ENCODE measurements around the gene COBL. TPM values are rescaled to one million over a fixed set of nuclear protein-coding genes. Genes with fewer than 3 reads are reported as not detected.

COBL gene
- total RNA-seq, 2 donors from 2014 or later = 66.1 to 75.7 TPM

DNA sequence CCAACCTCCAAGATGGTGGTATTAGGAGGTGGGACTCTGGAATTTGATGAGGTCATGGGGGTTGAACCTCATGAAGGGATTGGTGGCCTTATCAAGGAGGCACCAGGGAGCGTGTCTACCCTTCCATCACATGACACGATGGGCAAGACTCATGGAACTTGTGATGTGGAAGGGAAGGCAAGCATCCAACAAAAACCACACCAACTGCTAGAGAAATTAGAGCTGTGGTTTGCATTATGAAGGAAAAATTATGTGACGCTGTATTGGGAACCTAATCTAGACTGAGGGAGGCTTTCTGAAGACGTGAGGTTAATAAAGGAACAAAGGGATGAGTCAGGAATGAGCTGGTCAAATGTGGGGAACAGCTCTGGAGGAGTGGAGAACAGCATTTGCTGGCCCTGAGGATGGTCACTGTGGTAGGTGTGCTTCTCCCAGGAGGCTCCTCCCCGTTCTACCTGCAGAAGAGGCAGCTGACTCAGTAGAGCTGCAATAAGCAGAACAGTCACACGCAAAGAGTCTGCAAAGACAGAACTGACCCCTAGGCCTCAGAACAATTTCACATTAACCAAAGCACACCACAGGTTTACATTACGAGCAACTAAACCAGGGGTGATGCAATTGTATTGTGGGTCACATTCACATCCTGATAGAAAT, 297.3 kb downstream of the COBL start:
- no peak for ATAC-seq
- DNase-seq = no peak
- intact Hi-C loops (cut with DNase I, micrococcal nuclease) = no loop called here

GRCh38 chr7:51017576-51018535, 298.8 kb downstream of the COBL start:
- ATAC-seq (no peak), DNase-seq (no peak)
- intact Hi-C loops (cut with DNase I, micrococcal nuclease) = no loop called here

GRCh38 chr7:51016546-51016945, 300.1 kb downstream of the COBL start:
- intact Hi-C loops (cut with DNase I, micrococcal nuclease) = no loop called here
- DNase-seq = no peak
- ATAC-seq = no peak

DNA sequence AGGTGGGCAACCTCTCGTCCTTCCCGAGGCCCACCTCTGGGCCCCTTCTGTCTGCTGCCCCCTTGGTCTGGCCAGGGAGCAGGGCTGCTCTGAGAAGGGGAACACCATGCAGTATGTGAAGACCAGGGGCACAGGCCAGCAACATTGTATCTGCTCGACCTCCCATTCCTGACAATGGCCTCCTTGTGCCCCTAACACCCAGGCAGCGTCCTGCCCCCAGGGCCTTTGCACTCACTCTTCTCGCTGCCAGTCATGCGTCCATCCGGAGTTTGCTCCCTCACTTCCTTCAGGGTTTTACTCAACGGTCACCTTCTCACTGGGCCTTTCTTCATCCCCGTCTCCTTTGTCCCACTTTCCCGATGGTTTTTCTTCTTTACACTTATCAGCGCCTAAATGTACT, 301.0 kb downstream of the COBL start:
- intact Hi-C loops (cut with DNase I, micrococcal nuclease) = no loop called here
- ATAC-seq (peak; percentile 21), DNase-seq (no peak)

- DNase-seq (no peak), ATAC-seq (peak; percentile 11)
- intact Hi-C loops (cut with DNase I, micrococcal nuclease) = no loop called here
Measured at GRCh38 chr7:51014811-51015210, 301.8 kb downstream of the COBL start.

DNA sequence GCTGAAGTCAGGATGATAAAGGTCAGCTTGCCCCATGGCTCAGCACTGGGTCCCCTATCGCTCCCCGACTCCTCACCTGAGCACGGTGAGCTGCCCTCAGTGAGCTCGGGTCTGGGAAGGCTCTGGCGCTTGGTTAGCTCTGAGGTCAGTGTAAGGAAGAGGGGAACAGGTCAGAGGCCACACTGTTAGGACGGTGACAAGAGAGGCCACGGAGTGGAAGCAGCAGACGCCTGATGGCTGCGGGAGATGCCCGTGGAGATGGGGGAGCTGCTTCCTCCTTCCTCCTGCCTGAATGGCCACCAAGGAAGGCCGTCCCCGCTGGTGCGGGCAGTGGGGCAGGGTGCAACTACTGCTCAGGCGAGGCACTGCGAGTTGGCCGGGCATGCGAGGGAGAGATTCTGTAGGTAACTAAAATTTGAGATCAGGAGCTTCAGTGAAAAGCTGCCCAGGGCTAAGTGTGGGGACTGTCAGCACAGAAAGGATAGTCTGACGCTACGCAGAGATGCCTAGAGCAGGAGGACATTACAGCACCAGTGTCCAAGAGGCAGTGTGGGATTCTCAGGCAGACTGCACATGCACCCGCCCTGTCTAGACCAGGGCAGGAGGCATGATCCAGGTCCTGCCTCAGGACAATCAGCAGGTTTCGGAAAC, 302.6 kb downstream of the COBL start:
- DNase-seq = no peak
- intact Hi-C loops (cut with DNase I, micrococcal nuclease) = no loop called here
- ATAC-seq = peak; percentile 28

DNA sequence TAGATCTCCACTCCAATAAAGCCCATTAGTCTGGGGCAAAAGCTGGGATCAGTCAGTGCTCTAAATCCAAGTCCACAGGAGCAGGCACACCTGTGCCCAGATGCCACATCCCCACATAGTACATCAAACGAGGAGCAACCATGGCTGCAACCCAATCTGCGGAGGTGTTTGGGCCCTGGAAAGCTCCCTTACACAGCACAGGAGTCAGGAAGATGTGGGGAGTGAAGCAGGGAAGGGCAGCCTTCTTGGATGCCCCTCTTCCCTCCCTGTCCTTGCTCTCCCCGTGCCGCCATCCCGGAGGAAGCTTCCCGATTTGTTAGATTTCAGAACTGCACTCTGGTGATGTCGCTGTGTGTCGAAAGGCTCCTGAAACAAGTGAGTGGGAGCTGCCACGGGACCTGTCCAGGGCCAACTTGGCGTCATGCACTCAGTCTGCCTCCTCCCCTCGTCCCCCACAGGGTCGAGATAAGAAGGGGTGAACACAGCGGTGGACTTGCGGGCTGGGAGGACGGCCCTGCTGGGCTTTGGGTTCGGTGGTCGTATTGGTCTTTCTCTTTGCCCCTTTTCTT, 303.3 kb downstream of the COBL start:
- intact Hi-C loops (cut with DNase I, micrococcal nuclease) = no loop called here
- ATAC-seq (no peak), DNase-seq (no peak)

DNA sequence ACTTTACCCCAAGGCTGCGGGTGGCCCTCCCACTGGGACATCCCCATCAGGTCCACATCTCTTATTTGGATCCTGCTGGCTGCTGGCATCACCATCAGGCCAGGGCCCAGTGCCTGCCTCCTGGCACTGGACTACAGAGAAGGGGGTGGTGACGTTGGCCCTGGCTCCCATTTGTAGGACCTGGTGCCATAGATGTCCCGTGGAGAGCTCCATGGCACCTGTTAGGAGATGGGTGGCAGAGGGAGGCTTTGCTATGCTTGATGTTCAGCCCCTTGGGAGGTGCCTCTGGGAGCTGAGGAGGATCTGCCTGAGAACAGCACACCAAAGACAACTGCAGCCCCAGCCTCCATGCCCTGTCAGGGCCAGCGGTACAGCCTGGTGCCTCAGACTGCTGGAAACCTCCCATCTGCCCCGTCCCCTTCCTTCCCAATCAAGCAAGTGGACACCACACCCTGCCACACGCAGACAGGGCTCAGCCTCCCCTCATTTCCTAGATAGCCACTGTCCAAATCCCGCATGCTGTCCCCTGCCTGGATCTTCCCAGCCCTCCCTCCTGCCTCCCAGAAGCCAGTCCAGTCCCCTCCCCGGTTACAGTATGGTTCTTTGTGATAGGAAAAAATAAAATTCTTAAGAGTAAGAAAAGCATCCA, 303.9 kb downstream of the COBL start:
- no peak for ATAC-seq
- intact Hi-C loops (cut with DNase I, micrococcal nuclease) = no loop called here

DNA sequence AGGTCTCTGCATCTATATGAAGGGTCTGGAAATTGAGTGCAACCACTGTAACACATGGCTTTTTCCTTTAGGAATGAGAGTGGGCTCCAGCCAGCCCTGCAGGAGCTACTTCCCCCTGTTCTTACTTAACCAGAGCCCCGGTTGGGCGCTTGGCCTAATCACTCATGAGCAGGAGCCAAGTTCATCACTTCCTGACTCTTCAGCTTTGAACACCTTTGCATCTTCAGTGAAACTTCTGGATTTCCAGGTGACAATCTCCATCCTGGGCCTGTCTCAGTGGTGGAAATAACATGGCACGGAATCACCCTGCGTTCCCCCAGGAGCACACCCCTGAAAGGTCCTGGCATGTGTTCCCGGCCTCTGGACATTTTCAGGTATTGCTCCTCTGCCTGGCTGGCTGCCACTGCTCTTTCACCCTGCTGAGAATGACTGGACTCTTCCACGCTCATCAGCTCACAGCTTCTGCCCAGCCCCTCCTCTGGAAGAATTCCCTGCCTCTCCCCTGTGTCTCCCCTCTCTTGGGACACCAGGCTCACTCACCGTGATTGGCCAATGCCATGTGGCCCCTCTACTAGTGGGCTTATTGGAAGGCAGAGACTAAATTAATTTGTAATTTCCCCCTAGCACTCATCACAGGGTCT, 304.8 kb downstream of the COBL start:
- ATAC-seq = no peak
- no peak for DNase-seq
- intact Hi-C loops (cut with DNase I, micrococcal nuclease) = no loop called here

More for the DNA sequence above, 303.9 kb downstream of the COBL start:
- no peak for DNase-seq

DNA sequence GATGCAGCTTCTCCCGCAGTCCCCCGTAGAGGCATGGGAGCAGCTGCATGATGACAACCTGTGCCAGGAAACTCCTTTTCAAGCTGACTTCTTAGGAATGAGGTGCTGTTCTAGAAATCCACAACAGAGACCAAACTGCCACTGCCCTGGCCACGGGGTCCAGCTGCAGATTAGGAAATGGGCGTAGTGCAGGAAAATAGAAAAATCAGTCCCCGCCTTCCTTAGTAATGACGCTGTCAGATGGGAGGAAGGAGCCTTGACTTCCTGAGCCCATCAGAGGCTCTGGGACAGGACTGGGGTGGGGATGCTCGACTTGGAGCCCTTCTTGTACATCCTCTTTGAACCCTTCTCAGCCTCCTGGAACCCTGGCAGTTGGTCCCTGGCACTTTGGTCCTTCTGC, 306.1 kb downstream of the COBL start:
- ATAC-seq (no peak), DNase-seq (no peak)
- intact Hi-C loops (cut with DNase I, micrococcal nuclease) = no loop called here

DNA sequence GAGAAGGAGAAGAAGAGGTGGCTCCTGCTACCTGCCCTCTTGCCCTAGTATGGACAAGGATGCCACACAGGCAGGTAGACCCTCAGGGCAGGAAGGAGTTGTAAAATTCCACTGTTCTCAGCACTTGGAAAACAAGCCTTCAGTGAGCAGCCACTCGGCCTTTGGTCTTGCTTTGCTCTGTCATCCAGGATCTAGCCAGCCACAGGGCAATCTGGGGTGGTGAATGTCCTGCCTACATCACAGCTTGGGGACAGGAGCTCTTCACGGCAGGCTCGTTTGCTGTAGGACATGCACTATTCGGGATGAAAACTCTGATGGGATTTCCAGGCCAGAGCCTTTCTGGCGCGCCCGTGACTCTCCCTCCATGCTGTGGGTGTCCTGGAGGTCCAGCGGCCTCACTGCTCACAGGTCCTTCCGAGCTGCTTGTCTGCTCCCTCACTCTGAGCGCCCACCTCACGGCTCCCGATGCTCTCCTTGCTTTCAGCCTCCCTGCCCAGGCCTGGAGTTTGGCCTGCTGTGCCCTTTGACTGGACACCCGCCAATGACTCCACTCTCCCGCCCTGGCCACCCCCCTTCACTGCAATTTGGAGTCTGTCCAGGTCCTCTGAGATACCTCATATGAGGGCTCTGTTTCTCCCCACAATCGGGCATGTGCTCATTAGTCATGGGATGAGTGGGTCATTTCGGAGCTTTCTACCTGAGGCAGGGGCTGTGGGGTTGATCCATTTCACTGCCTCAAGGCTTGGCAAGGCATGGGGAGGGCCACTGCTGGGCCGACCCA, 306.7 kb downstream of the COBL start:
- intact Hi-C loops (cut with DNase I, micrococcal nuclease) = no loop called here
- no peak for ATAC-seq
- DNase-seq = no peak

- DNase-seq = no peak
- intact Hi-C loops (cut with DNase I, micrococcal nuclease) = no loop called here
- ATAC-seq = no peak
Measured at GRCh38 chr7:51007551-51008505, 308.8 kb downstream of the COBL start.

DNA sequence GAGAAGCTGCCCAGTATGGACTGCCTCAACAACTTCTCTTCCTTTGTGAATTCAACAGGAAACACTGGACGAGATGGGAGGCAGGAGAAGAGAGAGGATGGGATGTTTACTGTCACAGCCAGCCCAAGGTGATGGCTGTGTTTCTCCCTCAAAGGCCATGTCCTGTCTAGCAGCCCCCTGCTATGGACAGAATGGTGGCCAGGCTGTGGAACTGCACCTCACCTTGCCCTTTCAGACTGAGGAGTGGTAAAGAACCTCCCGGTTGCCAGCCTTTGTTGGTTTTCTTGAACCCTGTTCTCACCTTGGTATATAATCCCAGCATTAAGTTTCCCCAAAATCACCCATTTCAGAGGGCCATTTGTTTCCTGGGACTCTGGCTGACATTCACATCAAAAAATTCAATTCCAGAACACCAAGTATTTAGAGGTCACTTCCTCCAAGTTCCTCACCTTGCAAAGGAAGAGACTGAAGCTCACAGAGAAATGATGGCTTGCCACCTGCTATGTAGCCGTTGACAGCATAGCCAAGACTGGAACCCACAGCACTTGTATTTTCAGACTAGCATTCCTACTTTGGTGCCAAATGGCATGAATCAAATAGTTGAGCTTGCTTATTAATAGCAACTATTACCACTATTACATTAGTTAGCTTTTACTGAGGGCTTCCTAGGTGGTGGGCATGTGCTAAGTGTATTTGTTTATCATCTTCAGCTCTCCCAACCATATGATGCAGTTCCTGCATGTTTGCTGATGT, 309.9 kb downstream of the COBL start:
- DNase-seq (no peak), ATAC-seq (no peak)
- intact Hi-C loops (cut with DNase I, micrococcal nuclease) = no loop called here

- no peak for ATAC-seq
- DNase-seq = no peak
- intact Hi-C loops (cut with DNase I, micrococcal nuclease) = no loop called here
Measured at GRCh38 chr7:51005074-51005473, 311.5 kb downstream of the COBL start.

- intact Hi-C loops (cut with DNase I, micrococcal nuclease) = no loop called here
- no peak for ATAC-seq
- DNase-seq = no peak
Measured at GRCh38 chr7:51000956-51001355, 315.7 kb downstream of the COBL start.

GRCh38 chr7:50994753-50995319, 321.8 kb downstream of the COBL start:
- DNase-seq = no peak
- ATAC-seq = no peak
- intact Hi-C loops (cut with DNase I, micrococcal nuclease) = no loop called here

Measured in left colon (tissue), 2 donors.